OCI-LY3 (cell line): Measurements from ENCODE around the gene GPR39.

Experiments
- EZH2phosphoT487 ChIP-seq: fragments of 200-600 bp; shearing (Covaris generic); IDR thresholded peaks from 2 replicates; pipeline ENCODE4 v1.6.1; 2018; ENCODE audit warnings: antibody characterized with exemption, mixed run types, low read depth
- TF ChIP-seq, protein P1 (sequence below): fragments of 200-600, 300-600 bp; sonication (generic); IDR thresholded peaks from 2 replicates; pipeline ENCODE4 v1.5.1; 2014; ENCODE audit warnings: antibody characterized with exemption, low read length, low read depth

DNA sequence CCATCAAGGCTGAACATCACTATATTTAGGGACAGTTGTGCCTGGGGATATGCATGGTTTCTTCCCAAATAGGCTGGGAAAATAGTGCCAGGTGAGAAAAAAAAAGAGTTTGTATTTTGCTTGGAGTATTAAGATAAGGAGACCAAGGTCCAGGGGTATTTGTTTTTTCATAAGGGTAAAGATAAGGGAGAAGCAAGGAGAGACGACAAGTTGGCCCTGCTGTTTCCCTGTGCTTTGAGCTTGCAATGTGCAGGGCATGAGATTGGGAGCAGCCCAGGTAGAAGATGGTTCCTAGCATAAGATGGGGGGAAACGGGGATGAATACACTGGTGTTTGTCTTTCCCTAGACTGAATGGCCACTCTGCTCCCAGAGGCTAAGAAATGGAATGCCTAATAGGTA, 8.8 kb upstream of the GPR39 start:
- TF ChIP-seq, protein P1, sequence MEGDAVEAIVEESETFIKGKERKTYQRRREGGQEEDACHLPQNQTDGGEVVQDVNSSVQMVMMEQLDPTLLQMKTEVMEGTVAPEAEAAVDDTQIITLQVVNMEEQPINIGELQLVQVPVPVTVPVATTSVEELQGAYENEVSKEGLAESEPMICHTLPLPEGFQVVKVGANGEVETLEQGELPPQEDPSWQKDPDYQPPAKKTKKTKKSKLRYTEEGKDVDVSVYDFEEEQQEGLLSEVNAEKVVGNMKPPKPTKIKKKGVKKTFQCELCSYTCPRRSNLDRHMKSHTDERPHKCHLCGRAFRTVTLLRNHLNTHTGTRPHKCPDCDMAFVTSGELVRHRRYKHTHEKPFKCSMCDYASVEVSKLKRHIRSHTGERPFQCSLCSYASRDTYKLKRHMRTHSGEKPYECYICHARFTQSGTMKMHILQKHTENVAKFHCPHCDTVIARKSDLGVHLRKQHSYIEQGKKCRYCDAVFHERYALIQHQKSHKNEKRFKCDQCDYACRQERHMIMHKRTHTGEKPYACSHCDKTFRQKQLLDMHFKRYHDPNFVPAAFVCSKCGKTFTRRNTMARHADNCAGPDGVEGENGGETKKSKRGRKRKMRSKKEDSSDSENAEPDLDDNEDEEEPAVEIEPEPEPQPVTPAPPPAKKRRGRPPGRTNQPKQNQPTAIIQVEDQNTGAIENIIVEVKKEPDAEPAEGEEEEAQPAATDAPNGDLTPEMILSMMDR: no peak
- TF ChIP-seq EZH2phosphoT487: no peak
